HG03280 (cell line): ENCODE measurements around the gene TMEM9.

Experiments
- ATAC-seq: cut with Tn5 transposase; IDR thresholded peaks from one replicate; pipeline ENCODE4 v1.9.1; 2021; ENCODE audit warnings: mild to moderate bottlenecking, moderate library complexity; ENCODE audit not compliant: unreplicated experiment

Gene TMEM9

GRCh38 chr1:201111156-201111555 is 43.1 kb downstream of the TMEM9 start:
- ATAC-seq: no peak

GRCh38 chr1:201110616-201111015 is 43.7 kb downstream of the TMEM9 start:
- ATAC-seq: no peak

- no peak for ATAC-seq
Observed at GRCh38 chr1:201110138-201110537, 44.1 kb downstream of the TMEM9 start.

GRCh38 chr1:201109651-201110050 is 44.6 kb downstream of the TMEM9 start:
- no peak for ATAC-seq

- ATAC-seq: no peak
Observed at GRCh38 chr1:201108614-201109013, 45.7 kb downstream of the TMEM9 start.

- no peak for ATAC-seq
Observed at GRCh38 chr1:201105688-201106087, 48.6 kb downstream of the TMEM9 start.

- no peak for ATAC-seq
Observed at GRCh38 chr1:201104141-201104540, 50.1 kb downstream of the TMEM9 start.

- no peak for ATAC-seq
Observed at GRCh38 chr1:201103666-201104065, 50.6 kb downstream of the TMEM9 start.

GRCh38 chr1:201100169-201100930 is 53.9 kb downstream of the TMEM9 start:
- ATAC-seq: no peak

- no peak for ATAC-seq
Observed at GRCh38 chr1:201098992-201099677, 55.1 kb downstream of the TMEM9 start.

GRCh38 chr1:201096977-201097856 is 57.1 kb downstream of the TMEM9 start:
- no peak for ATAC-seq

- ATAC-seq: no peak
Observed at GRCh38 chr1:201096041-201096461, 58.2 kb downstream of the TMEM9 start.

GRCh38 chr1:201095581-201095980 is 58.7 kb downstream of the TMEM9 start:
- ATAC-seq: no peak

- ATAC-seq: no peak
Observed at GRCh38 chr1:201094832-201095231, 59.4 kb downstream of the TMEM9 start.

- no peak for ATAC-seq
Observed at GRCh38 chr1:201093962-201094361, 60.3 kb downstream of the TMEM9 start.

- no peak for ATAC-seq
Observed at GRCh38 chr1:201093561-201093960, 60.7 kb downstream of the TMEM9 start.

GRCh38 chr1:201092738-201093137 is 61.5 kb downstream of the TMEM9 start:
- no peak for ATAC-seq

GRCh38 chr1:201091256-201091655 is 63.0 kb downstream of the TMEM9 start:
- ATAC-seq: no peak

- ATAC-seq: no peak
Observed at GRCh38 chr1:201090541-201090940, 63.7 kb downstream of the TMEM9 start.

- ATAC-seq: no peak
Observed at GRCh38 chr1:201089596-201089995, 64.7 kb downstream of the TMEM9 start.

- no peak for ATAC-seq
Observed at GRCh38 chr1:201088901-201089525, 65.3 kb downstream of the TMEM9 start.
